Small intestine (tissue), 7 donors: ENCODE results near the gene KIF1C. TPM values are rescaled to one million over a fixed set of nuclear protein-coding genes. Genes with fewer than 3 reads are reported as not detected.

Experiments
- DNase-seq, 2 donors: peaks; one replicate each; pipeline versions ENCODE4 v3.0.0 to v3.0.0-alpha.2; 2013
- FAIRE-seq: peaks from 2 replicates; lab custom pipeline; 2012; peaks lifted over from hg19 to GRCh38; lab: Jason Lieb, UNC
- H3K27ac ChIP-seq, 3 donors: one replicate each; pipeline ENCODE4 v1.5.1; 2013; ENCODE audit warnings: low read length in 2 of 3, mild to moderate bottlenecking in 2 of 3, control low read depth in 1 of 3, inconsistent platforms in 1 of 3, low read depth in 1 of 3, moderate library complexity in 1 of 3
- H3K27me3 ChIP-seq, 3 donors: one replicate each; pipeline ENCODE4 v1.6.1; 2013; ENCODE audit warnings: low read length in 3 of 3, inconsistent platforms in 1 of 3; ENCODE audit not compliant: control insufficient read depth in 3 of 3, insufficient read depth in 3 of 3
- H3K36me3 ChIP-seq, 3 donors: one replicate each; pipeline ENCODE4 v1.6.1; 2013; ENCODE audit warnings: low read length in 3 of 3, inconsistent platforms in 1 of 3, low read depth in 1 of 3, mild to moderate bottlenecking in 1 of 3, moderate library complexity in 1 of 3; ENCODE audit not compliant: control insufficient read depth in 3 of 3, insufficient read depth in 2 of 3
- H3K4me1 ChIP-seq, 3 donors: one replicate each; pipeline ENCODE4 v1.6.1; 2013; ENCODE audit warnings: low read length in 2 of 3, inconsistent platforms in 1 of 3, low read depth in 1 of 3, mild to moderate bottlenecking in 1 of 3, moderate library complexity in 1 of 3; ENCODE audit not compliant: control insufficient read depth in 3 of 3, insufficient read depth in 2 of 3
- H3K4me3 ChIP-seq, 3 donors: one replicate each; pipeline ENCODE4 v1.5.1; 2013; ENCODE audit warnings: low read length in 3 of 3, control low read depth in 1 of 3, inconsistent platforms in 1 of 3, low read depth in 1 of 3, mild to moderate bottlenecking in 1 of 3, moderate library complexity in 1 of 3
- H3K9me3 ChIP-seq, 2 donors: one replicate each; pipeline ENCODE4 v1.6.1; 2013; ENCODE audit warnings: low read depth in 1 of 2, low read length in 1 of 2; ENCODE audit not compliant: control insufficient read depth in 2 of 2, insufficient read depth in 1 of 2
- WGBS, 3 donors: extraction: QIAGEN DNeasy Blood & Tissue Kit; methylation state at CpG; one replicate each; pipeline ENCODE4 v1.1.7; 2013; 5-methylcytosine and 5-hydroxymethylcytosine counted together
- polyA plus RNA-seq, 4 donors: library from polyadenylated mRNA; stranded (reverse) in 3 of 4; unstranded in 1 of 4; fragments of 200-250 nt in 3 of 4; fragments of 120-200 nt in 1 of 4; gene quantifications; one replicate each; pipeline versions ENCODE4 v1.2.1 to v1.2.3, GENCODE V29; 2013
- donor health status: healthy with polysubstance abuse.
- donor health status: control.
- donor health status: control.
- donor health status: Bipolar disorder and iron deficiency.
- donor health status: healthy.

Gene KIF1C
- polyA plus RNA-seq, 4 donors = 67.4 to 141 (median 82.5) TPM

- FAIRE-seq (no peak), DNase-seq (no peak)
- Histone ChIP-seq H3K4me3 (no peak overlapping the region), H3K9me3 (no peaks in the 10 kb centered on the region), H3K27me3 (no peaks in the 10 kb centered on the region), H3K4me1 (peaks cover 0 to 23% (median 4%) of the 10 kb centered on the region in 3 donors), H3K27ac (no peak overlapping the region), H3K36me3 (peaks cover 6 to 71% (median 18%) of the 10 kb centered on the region in 3 donors)
- WGBS, 3 donors = 90 to 94% (median 91%) methylated on average over 11 to 12 of the region's 12 CpGs
Measured at GRCh38 chr17:4972322-4972721, 25.4 kb upstream of the KIF1C start.

- Histone ChIP-seq H3K4me1 (peaks cover 0 to 23% (median 4%) of the 10 kb centered on the region in 3 donors), H3K27me3 (no peaks in the 10 kb centered on the region), H3K9me3 (no peaks in the 10 kb centered on the region), H3K27ac (no peak overlapping the region), H3K4me3 (no peak overlapping the region), H3K36me3 (peaks cover 6 to 75% (median 21%) of the 10 kb centered on the region in 3 donors)
- WGBS, 3 donors = 87 to 95% (median 88%) methylated on average over 10 to 12 of the region's 12 CpGs
- DNase-seq (no peak), FAIRE-seq (no peak)
Measured at GRCh38 chr17:4972752-4973151, 25.0 kb upstream of the KIF1C start.

- Histone ChIP-seq H3K9me3 (no peaks in the 10 kb centered on the region), H3K36me3 (peaks cover 6 to 79% (median 28%) of the 10 kb centered on the region in 3 donors), H3K27ac (no peak overlapping the region), H3K27me3 (no peaks in the 10 kb centered on the region), H3K4me1 (peaks cover 0 to 20% (median 4%) of the 10 kb centered on the region in 3 donors), H3K4me3 (no peak overlapping the region)
- FAIRE-seq (no peak), DNase-seq (no peak)
- 90 to 94% (median 93%) methylated on average over 10 of the region's 10 CpGs for WGBS, 3 donors
Measured at GRCh38 chr17:4973256-4974114, 24.3 kb upstream of the KIF1C start.

GRCh38 chr17:4974115-4974670 lies 23.6 kb upstream of the KIF1C start:
- H3K36me3 ChIP-seq = peaks cover 6 to 78% (median 28%) of the 10 kb centered on the region in 3 donors
- H3K4me3 ChIP-seq = no peak overlapping the region
- no peak overlapping the region for H3K27ac ChIP-seq
- peaks cover 0 to 13% (median 0%) of the 10 kb centered on the region in 3 donors for H3K4me1 ChIP-seq
- WGBS, 3 donors = 87 to 94% (median 93%) methylated on average over 9 of the region's 9 CpGs
- no peaks in the 10 kb centered on the region for H3K27me3 ChIP-seq
- no peak for FAIRE-seq
- no peaks in the 10 kb centered on the region for H3K9me3 ChIP-seq
- DNase-seq = no peak

GRCh38 chr17:4978726-4979125 lies 19.0 kb upstream of the KIF1C start:
- no peak overlapping the region for H3K27ac ChIP-seq
- H3K4me3 ChIP-seq = no peak overlapping the region
- no peaks in the 10 kb centered on the region for H3K9me3 ChIP-seq
- H3K27me3 ChIP-seq = no peaks in the 10 kb centered on the region
- DNase-seq (no peak), FAIRE-seq (no peak)
- H3K36me3 ChIP-seq = peaks cover 0 to 70% (median 32%) of the 10 kb centered on the region in 3 donors
- H3K4me1 ChIP-seq = peaks cover 0 to 10% (median 0%) of the 10 kb centered on the region in 3 donors

GRCh38 chr17:4980644-4981216 lies 17.0 kb upstream of the KIF1C start:
- H3K4me3 ChIP-seq = no peak overlapping the region
- DNase-seq (peak; percentile 63 to 73), FAIRE-seq (no peak)
- H3K27ac ChIP-seq = no peak overlapping the region
- H3K27me3 ChIP-seq = no peaks in the 10 kb centered on the region
- H3K4me1 ChIP-seq = peaks cover 0 to 11% (median 0%) of the 10 kb centered on the region in 3 donors
- H3K36me3 ChIP-seq = peaks cover 0 to 61% (median 28%) of the 10 kb centered on the region in 3 donors
- no peaks in the 10 kb centered on the region for H3K9me3 ChIP-seq
- WGBS, 3 donors = 31 to 43% (median 34%) methylated on average over 6 of the region's 6 CpGs

GRCh38 chr17:4982305-4982704 lies 15.4 kb upstream of the KIF1C start:
- 65 to 79% (median 73%) methylated on average over 5 of the region's 5 CpGs for WGBS, 3 donors
- H3K9me3 ChIP-seq = no peaks in the 10 kb centered on the region
- DNase-seq (no peak), FAIRE-seq (no peak)
- H3K27me3 ChIP-seq = no peaks in the 10 kb centered on the region
- peaks cover 0 to 55% (median 24%) of the 10 kb centered on the region in 3 donors for H3K36me3 ChIP-seq
- H3K4me3 ChIP-seq = no peak overlapping the region
- H3K27ac ChIP-seq = no peak overlapping the region
- peaks cover 3 to 25% (median 4%) of the 10 kb centered on the region in 3 donors for H3K4me1 ChIP-seq

GRCh38 chr17:4986403-4986802 lies 11.3 kb upstream of the KIF1C start:
- Histone ChIP-seq H3K9me3 (no peaks in the 10 kb centered on the region), H3K36me3 (peaks cover 0 to 27% (median 3%) of the 10 kb centered on the region in 3 donors), H3K27ac (peak overlapping the region; percentile 86 to 91 (median 90)), H3K27me3 (no peaks in the 10 kb centered on the region), H3K4me3 (peak overlapping the region in 2 of 3 donors; percentile 84 to 86), H3K4me1 (peaks cover 5 to 27% (median 16%) of the 10 kb centered on the region in 3 donors)
- FAIRE-seq (no peak), DNase-seq (peak in 1 of 2 donors; percentile 57)
- WGBS, 3 donors = 23 to 38% (median 26%) methylated on average over 5 of the region's 5 CpGs
